ENCODE results near the gene KRTAP10-1. TPM values are rescaled to one million over a fixed set of nuclear protein-coding genes. Genes with fewer than 3 reads are reported as not detected.
A peak's percentile ranks its signal among the peaks of the same experiment; 100 is the strongest.

The KRTAP10-1 gene
- total and polyA plus RNA-seq, 2 of the 13 experiments (the other 11 are each of a cell fraction or from before 2014, with no cell fraction given): not detected

GRCh38 chr21:44502171-44502958, 37.6 kb downstream of the KRTAP10-1 start:
- no peak overlapping the region for H3K4me2 ChIP-seq (ENCODE audit: low read depth, low read length)
- intact Hi-C loops (cut with micrococcal nuclease; ENCODE audit: unreplicated experiment): no loop called here
- H2AFZ ChIP-seq (ENCODE audit: low read length): no peak overlapping the region
- ATAC-seq (no peak), DNase-seq (ENCODE audit: low spot score) (no peak), FAIRE-seq (no peak)
- H3K36me3 ChIP-seq (replicated peaks in 1 of 2; ENCODE audit: control insufficient read depth in 1 of 2, insufficient read depth in 2 of 2, low read length in 2 of 2): no peaks in the 10 kb centered on the region
- H3K4me1 ChIP-seq (ENCODE audit: insufficient read depth, low read length): peaks cover 39% of the 10 kb centered on the region
- no peaks in the 10 kb centered on the region for H4K20me1 ChIP-seq (ENCODE audit: insufficient read depth, low read length)
- in situ Hi-C loops (cut with HindIII; ENCODE audit: extremely low pct_ligation_motif_present, low pct_unique_long_range_greater_than_20kb): no loop called here
- CTCF ChIA-PET (ENCODE audit: low intra/inter-chr PET ratio, low total read pairs): no interaction called here
- peaks cover 14% of the 10 kb centered on the region for H3K79me2 ChIP-seq (ENCODE audit: insufficient read depth, low read length)
- peak; percentile 70 for TF ChIP-seq AGO1 (IDR thresholded peaks at IDR 0.05; ENCODE audit: low read depth, low read length, poor library complexity, severe bottlenecking)
- TF ChIP-seq EP300 (IDR thresholded peaks at IDR 0.05; ENCODE audit: low read depth in 2 of 2, low read length in 2 of 2): no peak
- no peak for TF ChIP-seq EP300 (CRISPR knock-in tag; IDR thresholded peaks at IDR 0.05; ENCODE audit: borderline replicate concordance)
- TF ChIP-seq AGO2 (optimal IDR thresholded peaks at IDR 0.05; ENCODE audit: low read depth, low read length): peak; percentile 43
- H3K27me3 ChIP-seq (ENCODE audit: control insufficient read depth in 1 of 2, insufficient read depth in 2 of 2, low read length in 2 of 2): no peaks in the 10 kb centered on the region; a peak in 1 of 5 replicates
- H3K4me3 ChIP-seq (replicated peaks in 1 of 3; ENCODE audit: insufficient read depth in 1 of 3, low read depth in 2 of 3, low read length in 3 of 3): no peak overlapping the region
- no TSS peak for BruUV-seq (replicated peaks)
- POLR2A ChIA-PET: no interaction called here
- H3K9me3 ChIP-seq (ENCODE audit: low read length): no peaks in the 10 kb centered on the region
- 96% methylated on average over 21 of the region's 27 CpGs for WGBS (ENCODE audit: low lambda C conversion rate)
- no peak overlapping the region for H3K9ac ChIP-seq (ENCODE audit: insufficient read depth, low read depth, low read length)
- H3K27ac ChIP-seq (ENCODE audit: extremely low read length, insufficient read depth, low read length): no peak overlapping the region

GRCh38 chr21:44500111-44500510, 39.9 kb downstream of the KRTAP10-1 start:
- Histone ChIP-seq H3K4me2 (ENCODE audit: low read depth, low read length) (no peak overlapping the region), H3K36me3 (replicated peaks in 1 of 2; ENCODE audit: control insufficient read depth in 1 of 2, insufficient read depth in 2 of 2, low read length in 2 of 2) (no peaks in the 10 kb centered on the region), H3K27me3 (ENCODE audit: control insufficient read depth in 1 of 2, insufficient read depth in 2 of 2, low read length in 2 of 2) (no peaks in the 10 kb centered on the region), H2AFZ (ENCODE audit: low read length) (no peak overlapping the region), H3K4me1 (ENCODE audit: insufficient read depth, low read length) (peaks cover 33% of the 10 kb centered on the region), H3K9ac (ENCODE audit: insufficient read depth, low read depth, low read length) (no peak overlapping the region), H3K9me3 (ENCODE audit: low read length) (no peaks in the 10 kb centered on the region), H4K20me1 (ENCODE audit: insufficient read depth, low read length) (no peaks in the 10 kb centered on the region), H3K79me2 (ENCODE audit: insufficient read depth, low read length) (no peaks in the 10 kb centered on the region), H3K4me3 (replicated peaks in 1 of 3; ENCODE audit: insufficient read depth in 1 of 3, low read depth in 2 of 3, low read length in 3 of 3) (no peak overlapping the region), H3K27ac (ENCODE audit: extremely low read length, insufficient read depth, low read length) (no peak overlapping the region)
- WGBS (ENCODE audit: low lambda C conversion rate): 95% methylated on average over 9 of the region's 19 CpGs
- ChIA-PET CTCF (ENCODE audit: low intra/inter-chr PET ratio, low total read pairs) (no interaction called here), POLR2A (interaction anchor here (0.9 kb wide), 1 partner anchor 16 kb away, joined by 3 read pairs; no protein-coding TSS in a partner anchor)
- DNase-seq (ENCODE audit: low spot score) (no peak), ATAC-seq (no peak), FAIRE-seq (no peak)
- no TSS peak for BruUV-seq (replicated peaks)
- intact Hi-C loops (cut with micrococcal nuclease; ENCODE audit: unreplicated experiment): no loop called here
- in situ Hi-C loops (cut with HindIII; ENCODE audit: extremely low pct_ligation_motif_present, low pct_unique_long_range_greater_than_20kb): no loop called here
- TF ChIP-seq FOXM1 (CRISPR knock-in tag; IDR thresholded peaks at IDR 0.05) (no peak), HOXA5 (CRISPR knock-in tag; IDR thresholded peaks at IDR 0.05) (no peak), ISL2 (CRISPR knock-in tag; IDR thresholded peaks at IDR 0.05) (no peak), SMARCC2 (IDR thresholded peaks at IDR 0.05) (no peak), FOXO4 (CRISPR knock-in tag; conservative IDR thresholded peaks at IDR 0.05) (no peak), ZBTB4 (CRISPR knock-in tag; IDR thresholded peaks at IDR 0.05; ENCODE audit: borderline replicate concordance) (no peak), IRX3 (CRISPR knock-in tag; IDR thresholded peaks at IDR 0.05; ENCODE audit: borderline replicate concordance, low read depth) (no peak), HNRNPK (IDR thresholded peaks at IDR 0.05; ENCODE audit: low read depth, low read length, poor library complexity, severe bottlenecking) (no peak), AGO1 (IDR thresholded peaks at IDR 0.05; ENCODE audit: low read depth, low read length, poor library complexity, severe bottlenecking) (peak; percentile 82), ZNF598 (CRISPR knock-in tag; IDR thresholded peaks at IDR 0.05; ENCODE audit: borderline replicate concordance) (no peak)

All from HepG2 (cell line).